ENCODE data around the gene DPY19L1. TPM values are rescaled to one million over a fixed set of nuclear protein-coding genes. Genes with fewer than 3 reads are reported as not detected.
"Not testable (repeated sequence)": the region's sequence is repeated elsewhere in the genome, so short reads cannot be mapped to it uniquely, and the experiment has no call there.

Gene DPY19L1
- polyA plus RNA-seq, 1 experiment = 40.5 TPM

GRCh38 chr7:34991938-34992840 is 45.1 kb downstream of the DPY19L1 start:
- Histone ChIP-seq H3K9me3 (ENCODE audit: control insufficient read depth, insufficient read depth, low read length) (no peaks in the 10 kb centered on the region), H3K27ac (ENCODE audit: low read depth, low read length) (no peak overlapping the region), H3K4me3 (ENCODE audit: low read depth, low read length) (peak overlapping the region; percentile 25; the same call in 1 of the 2 replicates), H3K27me3 (ENCODE audit: control insufficient read depth, insufficient read depth, low read length) (no peaks in the 10 kb centered on the region)
- DNase-seq (ENCODE audit: low read depth, low spot score) = no peak
- ChIA-PET POLR2A (no interaction called here), CTCF (interaction anchor here (0.7 kb wide), 1 partner anchor 1010 kb away, joined by 3 read pairs; no protein-coding TSS in a partner anchor)
- no peak for TF ChIP-seq CTCF (IDR thresholded peaks at IDR 0.05; ENCODE audit: low read depth, low read length)

GRCh38 chr7:34988442-34989125 is 48.7 kb downstream of the DPY19L1 start:
- CTCF ChIA-PET; H3K9me3 ChIP-seq (ENCODE audit: control insufficient read depth, insufficient read depth, low read length); H3K4me3 ChIP-seq (ENCODE audit: low read depth, low read length); H3K27me3 ChIP-seq (ENCODE audit: control insufficient read depth, insufficient read depth, low read length); H3K27ac ChIP-seq (ENCODE audit: low read depth, low read length); POLR2A ChIA-PET; DNase-seq (ENCODE audit: low read depth, low spot score): not testable (repeated sequence)

- H3K27ac ChIP-seq (ENCODE audit: low read depth, low read length); CTCF ChIA-PET; H3K4me3 ChIP-seq (ENCODE audit: low read depth, low read length); DNase-seq (ENCODE audit: low read depth, low spot score); POLR2A ChIA-PET; H3K27me3 ChIP-seq (ENCODE audit: control insufficient read depth, insufficient read depth, low read length); H3K9me3 ChIP-seq (ENCODE audit: control insufficient read depth, insufficient read depth, low read length): not testable (repeated sequence)
These were observed 52.1 kb downstream of the DPY19L1 start for GRCh38 chr7:34985155-34985554.

- CTCF ChIA-PET = interaction anchor here (0.6 kb wide), 1 partner anchor 53 kb away, joined by 4 read pairs; the partner anchor contains the start of gene DPY19L1
- POLR2A ChIA-PET; H3K27me3 ChIP-seq (ENCODE audit: control insufficient read depth, insufficient read depth, low read length); DNase-seq (ENCODE audit: low read depth, low spot score); H3K4me3 ChIP-seq (ENCODE audit: low read depth, low read length); H3K27ac ChIP-seq (ENCODE audit: low read depth, low read length); H3K9me3 ChIP-seq (ENCODE audit: control insufficient read depth, insufficient read depth, low read length): not testable (repeated sequence)
These were observed 53.1 kb downstream of the DPY19L1 start for GRCh38 chr7:34984140-34984539.

GRCh38 chr7:34982371-34983019 is 54.8 kb downstream of the DPY19L1 start:
- H3K27ac ChIP-seq (ENCODE audit: low read depth, low read length) = no peak overlapping the region
- no peak overlapping the region for H3K4me3 ChIP-seq (ENCODE audit: low read depth, low read length)
- TF ChIP-seq CTCF (IDR thresholded peaks at IDR 0.05; ENCODE audit: low read depth, low read length) = no peak
- CTCF ChIA-PET = no interaction called here
- POLR2A ChIA-PET = no interaction called here
- DNase-seq (ENCODE audit: low read depth, low spot score) = no peak
- no peaks in the 10 kb centered on the region for H3K9me3 ChIP-seq (ENCODE audit: control insufficient read depth, insufficient read depth, low read length)
- no peaks in the 10 kb centered on the region for H3K27me3 ChIP-seq (ENCODE audit: control insufficient read depth, insufficient read depth, low read length)

- H3K9me3 ChIP-seq (ENCODE audit: control insufficient read depth, insufficient read depth, low read length); H3K27ac ChIP-seq (ENCODE audit: low read depth, low read length); CTCF ChIA-PET; DNase-seq (ENCODE audit: low read depth, low spot score); H3K4me3 ChIP-seq (ENCODE audit: low read depth, low read length); POLR2A ChIA-PET; H3K27me3 ChIP-seq (ENCODE audit: control insufficient read depth, insufficient read depth, low read length): not testable (repeated sequence)
These were observed 58.2 kb downstream of the DPY19L1 start for GRCh38 chr7:34979124-34979523.
